Smooth muscle cell (in vitro differentiated cells): ENCODE results near the gene NCAM2. TPM values are rescaled to one million over a fixed set of nuclear protein-coding genes. Genes with fewer than 3 reads are reported as not detected.

Experiments
- DNase-seq: peaks from one replicate; lab custom pipeline; 2025; ENCODE audit not compliant: unreplicated experiment; lab: John Stamatoyannopoulos, UW
- H2AFZ ChIP-seq: fragments of 200-600 bp; sonication (generic); 2 replicates; pipeline ENCODE4 v1.6.0; 2016; ENCODE audit warnings: antibody characterized with exemption, low read depth, mild to moderate bottlenecking
- H3F3A ChIP-seq: fragments of 200-600 bp; sonication (generic); 2 replicates; pipeline ENCODE4 v1.6.0; 2017; ENCODE audit warnings: antibody characterized with exemption, low read depth
- H3K27ac ChIP-seq: fragments of 200-600 bp; sonication (generic); 2 replicates; pipeline ENCODE4 v1.5.1; 2016; ENCODE audit warnings: low read depth, mild to moderate bottlenecking
- H3K27me3 ChIP-seq: fragments of 200-600 bp; sonication (generic); 2 replicates; pipeline ENCODE4 v1.6.1; 2016; ENCODE audit warnings: low read depth, mild to moderate bottlenecking
- H3K36me3 ChIP-seq: fragments of 200-600 bp; sonication (generic); 2 replicates; pipeline ENCODE4 v1.5.1; 2016; ENCODE audit warnings: low read depth
- H3K4me1 ChIP-seq: fragments of 200-600 bp; sonication (generic); 2 replicates; pipeline ENCODE4 v1.5.1; 2016; ENCODE audit warnings: low read depth
- H3K4me2 ChIP-seq: fragments of 200-600 bp; sonication (generic); 2 replicates; pipeline ENCODE4 v1.6.0; 2016; ENCODE audit warnings: mild to moderate bottlenecking
- H3K4me3 ChIP-seq: fragments of 200-600 bp; sonication (generic); 2 replicates; pipeline ENCODE4 v1.5.1; 2016; ENCODE audit warnings: mild to moderate bottlenecking
- H3K79me2 ChIP-seq: fragments of 200-600 bp; sonication (generic); 2 replicates; pipeline ENCODE4 v1.6.0; 2016; ENCODE audit warnings: low read depth, mild to moderate bottlenecking
- H3K9ac ChIP-seq: fragments of 200-600 bp; sonication (generic); 2 replicates; pipeline ENCODE4 v1.6.0; 2016; ENCODE audit warnings: low read depth
- H3K9me3 ChIP-seq: fragments of 200-600 bp; sonication (generic); replicated peaks from 2 replicates; pipeline ENCODE4 v1.5.1; 2016; ENCODE audit warnings: low read depth
- H4K20me1 ChIP-seq: fragments of 200-600 bp; sonication (generic); 2 replicates; pipeline ENCODE4 v1.6.0; 2016; ENCODE audit warnings: low read depth
- WGBS: methylation state at CpG from one replicate; pipeline ENCODE4 v1.1.7; 2016; ENCODE audit warnings: low lambda C conversion rate; 5-methylcytosine and 5-hydroxymethylcytosine counted together
- polyA plus RNA-seq: library from polyadenylated mRNA; unstranded; fragments of >200 nt; fragmentation: Nextera tagmentation; extraction: Ambion mirVana; gene quantifications from 2 replicates; pipeline ENCODE4 v1.2.1, GENCODE V29; 2016
- total RNA-seq: library from RNA; depleted of rRNA; stranded (reverse); fragments of >200 nt; gene quantifications from 2 replicates; pipeline ENCODE4 v1.2.3, GENCODE V29; 2014
- TF ChIP-seq, protein P1 (sequence below): fragments of 200-600 bp; sonication (generic); IDR thresholded peaks from 2 replicates; pipeline ENCODE4 v1.5.1; 2017; ENCODE audit warnings: borderline replicate concordance, mild to moderate bottlenecking, antibody characterized with exemption; ENCODE audit not compliant: insufficient read depth, poor library complexity, severe bottlenecking

The NCAM2 gene
- total and polyA plus RNA-seq, 2 experiments from 2014 or later = 0.49 to 0.77 TPM

DNA sequence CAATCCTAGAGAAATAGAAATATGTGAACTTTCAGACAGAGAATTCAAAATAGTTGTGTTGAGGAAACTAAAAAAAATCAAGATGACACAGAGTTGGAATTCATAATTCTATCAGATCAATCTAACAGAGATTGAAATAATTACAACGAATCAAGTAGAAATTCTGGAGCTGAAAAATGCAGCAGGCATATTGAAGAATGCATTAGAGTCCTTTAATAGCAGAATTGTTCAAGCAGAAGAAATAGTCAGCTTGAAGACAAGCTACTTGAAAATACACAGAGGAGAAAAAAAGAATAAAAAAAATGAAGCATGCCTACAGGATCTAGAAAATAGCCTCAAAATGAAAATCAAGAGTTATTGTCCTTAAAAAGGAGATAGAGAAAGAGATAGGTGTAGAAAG lies 347.1 kb downstream of the NCAM2 start:
- H3K79me2 ChIP-seq = no peaks in the 10 kb centered on the region
- no peaks in the 10 kb centered on the region for H3K27me3 ChIP-seq
- H3K4me2 ChIP-seq = no peak overlapping the region
- no peaks in the 10 kb centered on the region for H3K9me3 ChIP-seq
- H3K36me3 ChIP-seq = no peaks in the 10 kb centered on the region
- no peak overlapping the region for H3K27ac ChIP-seq
- no peak overlapping the region for H3K4me3 ChIP-seq
- no peaks in the 10 kb centered on the region for H3F3A ChIP-seq
- TF ChIP-seq, protein P1, sequence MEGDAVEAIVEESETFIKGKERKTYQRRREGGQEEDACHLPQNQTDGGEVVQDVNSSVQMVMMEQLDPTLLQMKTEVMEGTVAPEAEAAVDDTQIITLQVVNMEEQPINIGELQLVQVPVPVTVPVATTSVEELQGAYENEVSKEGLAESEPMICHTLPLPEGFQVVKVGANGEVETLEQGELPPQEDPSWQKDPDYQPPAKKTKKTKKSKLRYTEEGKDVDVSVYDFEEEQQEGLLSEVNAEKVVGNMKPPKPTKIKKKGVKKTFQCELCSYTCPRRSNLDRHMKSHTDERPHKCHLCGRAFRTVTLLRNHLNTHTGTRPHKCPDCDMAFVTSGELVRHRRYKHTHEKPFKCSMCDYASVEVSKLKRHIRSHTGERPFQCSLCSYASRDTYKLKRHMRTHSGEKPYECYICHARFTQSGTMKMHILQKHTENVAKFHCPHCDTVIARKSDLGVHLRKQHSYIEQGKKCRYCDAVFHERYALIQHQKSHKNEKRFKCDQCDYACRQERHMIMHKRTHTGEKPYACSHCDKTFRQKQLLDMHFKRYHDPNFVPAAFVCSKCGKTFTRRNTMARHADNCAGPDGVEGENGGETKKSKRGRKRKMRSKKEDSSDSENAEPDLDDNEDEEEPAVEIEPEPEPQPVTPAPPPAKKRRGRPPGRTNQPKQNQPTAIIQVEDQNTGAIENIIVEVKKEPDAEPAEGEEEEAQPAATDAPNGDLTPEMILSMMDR = no peak
- DNase-seq = no peak
- no peak overlapping the region for H3K9ac ChIP-seq
- H4K20me1 ChIP-seq = no peaks in the 10 kb centered on the region
- WGBS = 66% methylated on average over 1 of the region's 1 CpG
- H3K4me1 ChIP-seq = no peaks in the 10 kb centered on the region
- no peak overlapping the region for H2AFZ ChIP-seq

DNA sequence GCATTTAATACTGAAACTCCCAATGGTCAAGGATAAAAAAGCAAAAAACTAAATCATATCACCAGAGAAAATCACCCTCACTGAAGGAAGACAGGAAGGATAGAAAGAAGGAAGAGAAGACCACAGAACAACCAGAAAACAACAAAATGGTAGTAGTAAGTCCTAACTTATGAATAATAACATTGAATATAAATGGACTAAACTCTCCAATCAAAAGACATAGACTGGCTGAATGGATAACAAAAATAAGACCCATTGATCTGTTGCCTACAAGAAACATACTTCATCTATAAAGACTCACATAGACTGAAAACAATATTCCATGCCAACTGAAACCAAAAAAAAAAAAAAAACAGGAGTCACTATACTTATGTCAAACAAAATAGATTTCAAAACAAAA lies 347.7 kb downstream of the NCAM2 start:
- H3K4me3 ChIP-seq = no peak overlapping the region
- H3K27me3 ChIP-seq = no peaks in the 10 kb centered on the region
- no peak overlapping the region for H3K27ac ChIP-seq
- DNase-seq = no peak
- no peak overlapping the region for H3K9ac ChIP-seq
- no peaks in the 10 kb centered on the region for H4K20me1 ChIP-seq
- no peak overlapping the region for H2AFZ ChIP-seq
- H3F3A ChIP-seq = no peaks in the 10 kb centered on the region
- H3K79me2 ChIP-seq = no peaks in the 10 kb centered on the region
- H3K4me2 ChIP-seq = no peak overlapping the region
- H3K9me3 ChIP-seq = no peaks in the 10 kb centered on the region
- H3K4me1 ChIP-seq = no peaks in the 10 kb centered on the region
- TF ChIP-seq, protein P1 = no peak
- no peaks in the 10 kb centered on the region for H3K36me3 ChIP-seq

DNA sequence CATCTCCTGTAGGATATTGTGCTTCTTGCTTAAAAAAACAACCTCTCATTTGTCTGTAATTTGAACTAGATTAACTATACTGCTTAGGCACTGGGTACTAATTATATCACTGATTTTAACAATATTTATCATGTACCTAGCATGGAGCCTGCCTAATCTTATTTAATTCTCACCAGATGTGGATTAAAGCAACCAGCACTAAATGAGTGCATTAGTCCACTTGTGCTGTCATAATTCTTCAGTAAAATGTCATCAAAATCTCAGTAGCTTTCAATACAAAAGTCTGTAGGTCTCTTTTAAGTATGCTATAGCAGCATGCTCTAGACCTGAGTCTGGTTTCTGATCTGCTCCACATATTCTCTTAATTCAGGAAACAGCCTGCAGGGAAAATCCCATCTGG lies 368.1 kb downstream of the NCAM2 start:
- Histone ChIP-seq H3K9me3 (no peaks in the 10 kb centered on the region), H3K4me3 (no peak overlapping the region), H3K36me3 (no peaks in the 10 kb centered on the region), H3K79me2 (no peaks in the 10 kb centered on the region), H3K27me3 (no peaks in the 10 kb centered on the region), H2AFZ (no peak overlapping the region), H3K4me1 (peaks cover 9% of the 10 kb centered on the region), H3F3A (no peaks in the 10 kb centered on the region), H4K20me1 (no peaks in the 10 kb centered on the region), H3K9ac (no peak overlapping the region), H3K4me2 (no peak overlapping the region), H3K27ac (no peak overlapping the region)
- DNase-seq = no peak
- TF ChIP-seq, protein P1 = no peak

DNA sequence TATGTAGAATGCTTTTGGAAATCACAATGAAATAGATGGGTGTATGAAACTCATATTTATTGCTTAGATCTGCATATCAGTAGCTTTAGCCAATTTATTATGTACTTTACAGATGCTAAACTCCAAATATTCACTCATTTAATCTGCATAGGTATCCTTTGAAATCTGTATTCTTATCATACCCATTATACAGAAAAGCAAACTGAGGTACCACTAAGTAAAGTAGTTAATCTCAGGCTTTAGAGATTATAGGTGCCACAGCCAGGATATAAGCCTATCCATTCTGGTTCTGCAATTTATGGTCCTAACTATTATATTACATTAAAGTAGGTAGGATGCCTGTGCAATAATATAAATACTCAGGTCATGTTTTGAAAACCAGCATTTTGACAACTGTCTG lies 369.4 kb downstream of the NCAM2 start:
- H3F3A ChIP-seq = no peaks in the 10 kb centered on the region
- H3K4me1 ChIP-seq = peaks cover 9% of the 10 kb centered on the region
- H3K4me2 ChIP-seq = no peak overlapping the region
- no peak overlapping the region for H3K4me3 ChIP-seq
- no peaks in the 10 kb centered on the region for H3K36me3 ChIP-seq
- TF ChIP-seq, protein P1 = no peak
- H3K27me3 ChIP-seq = no peaks in the 10 kb centered on the region
- H3K27ac ChIP-seq = no peak overlapping the region
- no peaks in the 10 kb centered on the region for H4K20me1 ChIP-seq
- H3K9me3 ChIP-seq = no peaks in the 10 kb centered on the region
- H2AFZ ChIP-seq = no peak overlapping the region
- H3K79me2 ChIP-seq = no peaks in the 10 kb centered on the region
- H3K9ac ChIP-seq = no peak overlapping the region
- DNase-seq = no peak
